NAMALWA (cell line): Measurements from ENCODE around the gene MED12L.
A peak's percentile ranks its signal among the peaks of the same experiment; 100 is the strongest.
"Not testable (repeated sequence)": the region's sequence is repeated elsewhere in the genome, so short reads cannot be mapped to it uniquely, and the experiment has no call there.

Experiments used
- DNase-seq: peaks from one replicate; pipeline ENCODE4 v3.0.0-alpha.2; 2015; ENCODE audit warnings: low spot score

Gene MED12L

DNA sequence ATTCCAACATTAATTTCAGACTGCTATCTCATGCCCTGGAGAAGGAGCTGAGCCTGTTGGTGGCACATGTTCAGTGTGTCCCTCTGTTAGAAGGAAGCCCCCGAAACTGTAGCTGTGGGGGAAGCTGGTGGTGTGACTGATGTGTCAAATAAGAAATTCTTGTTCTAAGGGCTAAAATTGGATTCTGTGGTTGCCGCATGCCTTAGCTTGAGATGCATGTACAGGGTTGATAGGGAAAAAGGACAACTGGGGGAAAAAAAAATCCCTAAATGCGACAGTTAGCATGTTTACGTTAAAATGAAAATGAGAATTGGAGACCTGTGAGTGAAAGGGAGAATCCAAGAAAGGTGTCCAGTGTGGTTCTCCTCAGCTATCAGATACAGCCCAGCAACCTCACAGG is 58.6 kb downstream of the MED12L start:
- no peak for DNase-seq

DNA sequence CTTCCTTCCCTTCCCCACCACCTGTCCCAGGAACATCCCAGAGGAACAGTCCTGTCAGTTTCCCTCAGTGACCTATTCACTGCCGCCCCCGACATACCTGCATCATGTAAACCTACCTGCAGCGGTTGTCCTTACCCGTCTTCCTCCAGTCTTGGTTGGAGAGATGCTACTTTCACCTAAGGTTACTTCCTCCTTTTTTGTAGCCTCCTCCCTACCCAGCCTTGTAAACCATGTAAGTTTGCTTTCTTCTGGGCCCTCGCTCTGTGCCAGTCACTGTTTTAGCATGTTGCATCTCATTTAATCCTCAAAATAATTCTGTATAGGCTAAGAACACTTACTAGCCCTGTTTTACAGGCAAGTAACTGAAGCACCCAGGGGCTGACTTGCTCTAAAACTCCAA is 59.3 kb downstream of the MED12L start:
- DNase-seq = no peak

DNA sequence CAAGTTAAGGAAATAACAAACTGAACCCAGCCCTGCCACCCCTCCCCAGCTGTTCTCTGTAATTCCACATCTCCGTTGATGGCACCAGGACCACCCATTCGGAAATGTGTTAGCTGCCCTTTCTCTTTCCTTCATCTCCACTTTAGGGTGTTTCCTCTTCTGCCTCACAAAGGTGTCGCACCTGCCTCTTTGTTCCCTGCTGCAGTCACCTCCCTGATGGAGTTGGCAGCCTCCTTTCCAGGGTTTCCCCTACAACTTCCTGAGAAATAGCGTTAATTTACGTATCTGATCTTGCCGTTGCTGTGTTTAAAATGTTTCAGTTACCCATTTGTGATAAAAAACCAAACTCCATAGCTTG is 60.2 kb downstream of the MED12L start:
- no peak for DNase-seq

DNA sequence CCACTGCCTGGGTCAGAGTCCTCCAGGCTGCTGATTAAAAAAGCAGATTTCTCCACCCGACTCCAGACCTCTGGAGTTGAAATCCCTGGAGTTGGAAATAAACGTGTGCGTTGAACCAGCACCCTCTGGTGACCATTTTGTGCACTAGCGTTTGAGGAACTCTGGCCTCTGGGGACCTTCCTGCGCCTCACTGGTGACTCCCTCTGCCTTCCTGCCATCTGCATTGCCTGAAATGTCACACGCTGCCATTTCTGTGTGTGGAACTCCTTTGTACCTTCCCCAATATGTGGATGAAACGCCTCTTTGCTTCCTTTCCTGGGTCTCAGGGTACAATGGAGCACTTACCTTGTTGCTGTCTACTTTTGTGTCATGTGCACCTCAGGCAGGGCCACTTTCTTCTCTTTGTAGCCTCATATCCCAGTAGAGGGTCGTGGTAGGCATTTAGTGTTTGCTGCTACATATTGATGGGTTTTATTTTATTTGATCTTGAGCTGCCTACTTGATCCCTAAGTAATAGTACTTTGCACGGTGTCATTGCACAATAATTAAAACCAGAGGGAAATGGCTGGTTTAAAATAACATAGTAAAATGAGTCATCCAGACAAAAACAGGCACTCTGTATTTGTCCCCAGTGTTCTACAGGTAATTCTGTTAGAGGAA is 60.7 kb downstream of the MED12L start:
- DNase-seq = peak; percentile 84

DNA sequence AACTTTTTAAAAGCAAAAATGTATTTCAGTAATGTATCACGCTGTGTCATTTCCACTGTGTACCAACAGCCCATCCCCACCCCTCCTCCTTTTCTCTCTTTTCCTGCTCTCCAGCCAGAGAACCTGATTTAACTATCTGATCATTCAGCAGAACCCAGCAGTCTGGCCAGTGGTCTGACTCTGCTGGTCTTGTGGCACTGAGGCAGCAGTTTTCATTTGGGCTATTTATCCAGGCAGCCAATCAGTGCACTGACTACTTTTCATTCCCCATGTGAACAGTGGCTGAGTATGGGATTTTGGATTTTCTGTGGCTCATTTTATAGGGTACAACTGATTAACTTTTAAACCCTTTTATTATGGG is 61.2 kb downstream of the MED12L start:
- DNase-seq = no peak

DNA sequence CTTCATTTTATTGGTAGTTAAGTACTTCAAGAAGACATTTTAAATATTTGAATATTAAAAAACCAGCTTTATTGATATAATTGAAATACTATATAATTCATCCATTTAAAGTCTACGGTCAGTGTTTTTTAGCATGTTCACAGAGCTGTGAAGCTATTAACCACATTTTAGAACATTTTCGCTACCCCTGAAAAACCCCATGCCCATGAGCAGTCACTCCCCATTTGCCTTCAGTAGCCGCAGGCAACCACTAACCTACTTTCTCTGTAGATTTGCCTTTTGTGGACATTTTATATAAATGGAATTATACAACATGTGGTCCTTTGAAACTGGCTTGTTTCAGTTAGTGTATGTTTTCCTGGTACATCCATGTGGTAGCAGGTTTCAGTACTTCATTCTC is 61.8 kb downstream of the MED12L start:
- no peak for DNase-seq

DNA sequence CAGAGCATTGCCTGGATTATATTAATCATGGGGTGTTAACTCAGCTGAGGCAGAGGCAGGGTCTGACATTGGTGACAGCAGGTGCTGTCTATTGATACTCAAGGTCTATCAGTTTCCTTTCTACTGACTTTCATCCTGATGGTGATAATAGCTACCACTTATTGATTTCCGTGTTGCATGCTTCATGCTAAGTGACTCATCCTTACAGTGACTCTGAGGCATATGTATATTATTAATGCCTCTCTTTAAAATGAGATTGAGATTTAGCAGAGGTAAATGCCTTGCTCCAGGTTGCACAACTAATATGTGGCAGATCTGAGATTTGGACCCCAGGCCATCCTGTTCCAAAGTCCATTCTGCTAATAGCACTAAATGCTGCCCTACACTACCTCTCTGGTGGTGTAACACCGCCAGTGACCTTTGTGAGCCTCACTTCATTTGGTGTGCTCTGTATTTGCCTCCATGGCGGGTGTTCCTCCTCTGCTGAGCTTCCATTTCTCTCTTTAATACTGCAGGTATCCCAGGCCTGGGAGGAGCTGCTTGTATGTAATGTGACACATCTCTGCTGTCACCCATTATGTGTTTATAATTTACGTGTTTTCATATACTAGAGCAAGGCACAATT is 67.1 kb downstream of the MED12L start:
- DNase-seq = no peak

DNA sequence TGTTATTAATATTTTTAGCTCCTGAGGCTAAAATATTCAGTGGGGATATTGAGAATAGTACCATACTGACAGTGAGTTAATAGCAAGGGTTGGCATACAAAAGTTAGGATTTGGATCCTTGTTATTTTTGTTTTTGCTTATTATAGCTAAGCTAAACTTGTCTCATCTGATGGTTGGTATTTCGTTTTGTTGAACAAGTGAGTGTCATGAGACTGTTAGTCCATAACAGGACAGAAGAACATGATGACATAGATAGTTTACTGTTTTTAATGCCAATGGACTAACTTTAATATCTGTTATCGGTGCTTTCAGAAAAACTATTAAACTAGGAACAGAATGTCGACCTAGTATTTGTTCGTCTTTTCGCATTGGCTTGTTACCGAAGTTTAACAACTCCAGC is 69.1 kb downstream of the MED12L start:
- DNase-seq = no peak

DNA sequence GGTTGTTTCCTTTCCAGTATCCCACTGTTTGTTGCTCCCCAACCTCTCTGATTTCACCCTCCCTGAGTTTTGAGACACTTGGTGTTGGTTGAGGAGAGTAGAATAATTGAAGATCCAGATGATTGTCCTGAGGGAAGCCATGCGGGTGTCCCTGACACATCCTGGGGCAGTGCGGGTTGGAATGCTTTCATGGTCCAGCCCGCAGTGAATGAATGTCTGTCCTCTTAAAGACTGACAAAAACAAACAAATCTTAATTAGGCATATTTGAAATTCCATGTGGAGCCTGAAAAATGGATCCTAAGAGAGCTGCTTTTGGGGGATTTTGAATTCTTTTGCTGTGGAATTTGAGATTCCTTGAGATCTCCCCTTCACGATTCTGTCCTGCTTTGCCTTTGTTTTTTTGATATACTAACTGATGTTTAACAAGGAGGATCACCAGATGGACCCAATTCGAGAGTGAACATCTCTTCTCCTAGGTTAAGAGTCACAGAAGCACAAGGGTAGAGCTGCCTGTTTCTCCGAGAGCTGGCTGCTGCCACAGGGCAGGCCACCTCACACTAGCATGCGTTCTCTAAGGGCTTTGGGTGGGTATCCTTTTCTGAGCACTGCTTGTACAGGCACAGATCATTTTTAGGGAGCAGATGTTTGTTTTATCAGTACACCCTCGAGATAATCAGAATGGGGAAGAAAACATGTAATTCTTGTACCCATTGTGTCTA is 70.1 kb downstream of the MED12L start:
- no peak for DNase-seq

DNA sequence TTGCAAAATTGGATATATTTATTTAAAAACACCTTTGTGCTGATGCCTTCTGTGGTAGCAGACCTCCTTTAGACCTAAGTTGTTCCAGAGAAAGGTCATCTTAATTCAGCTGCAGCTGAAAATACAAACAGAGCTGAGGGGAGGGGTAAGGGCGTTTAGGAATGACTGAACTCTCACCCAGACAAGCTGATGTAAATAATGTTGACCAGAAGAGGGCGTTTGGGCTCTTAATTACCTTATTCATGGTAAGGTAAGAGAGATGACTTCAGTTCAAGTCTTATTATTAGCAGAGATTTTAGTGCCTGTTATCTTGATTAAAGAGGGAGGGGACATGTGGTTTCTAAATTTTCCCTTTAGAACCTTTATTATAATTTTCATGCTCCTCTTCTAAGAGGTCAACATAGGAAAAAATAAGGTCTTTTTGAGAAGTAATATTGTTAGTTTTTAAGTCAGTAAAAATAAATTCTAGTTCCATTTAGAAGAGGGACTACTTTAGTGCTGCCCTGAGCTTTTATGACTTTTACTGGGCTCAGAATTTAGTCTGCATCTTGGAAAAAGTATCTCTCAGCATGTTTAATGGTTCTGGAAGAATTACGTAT is 71.3 kb downstream of the MED12L start:
- DNase-seq = peak; percentile 86

DNA sequence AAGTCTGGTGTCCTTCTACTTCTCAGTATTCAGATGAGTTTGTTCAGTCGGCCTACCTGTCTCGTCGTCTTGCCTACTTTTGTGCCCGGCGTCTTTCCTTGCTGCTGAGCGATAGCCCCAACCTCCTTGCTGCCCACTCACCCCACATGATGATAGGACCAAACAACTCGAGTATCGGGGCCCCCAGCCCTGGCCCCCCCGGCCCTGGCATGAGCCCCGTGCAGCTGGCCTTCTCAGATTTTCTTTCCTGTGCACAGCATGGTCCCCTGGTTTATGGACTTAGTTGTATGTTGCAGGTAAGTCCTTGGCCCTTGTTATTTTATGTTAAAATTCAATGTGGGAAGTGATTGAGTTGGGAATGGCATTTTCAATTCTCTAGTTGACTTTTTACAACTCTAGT is 74.3 kb downstream of the MED12L start:
- no peak for DNase-seq

DNA sequence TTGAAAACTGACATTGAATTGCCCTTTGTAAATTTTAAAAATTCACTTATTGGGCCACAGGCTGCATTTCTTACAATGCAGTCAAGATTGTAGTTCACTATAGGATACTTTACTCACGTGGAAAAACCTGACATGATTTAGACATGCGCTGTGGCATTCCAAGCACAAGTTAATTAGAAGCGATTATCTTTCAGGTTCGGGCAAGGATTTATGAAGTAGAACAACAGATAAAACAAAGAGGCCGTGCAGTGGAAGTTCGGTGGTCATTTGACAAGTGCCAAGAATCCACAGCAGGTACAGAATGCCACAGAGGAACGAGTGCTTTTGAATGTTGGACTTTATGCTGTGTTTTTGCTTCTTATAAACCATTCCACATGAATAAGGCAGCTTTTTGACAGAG is 79.8 kb downstream of the MED12L start:
- no peak for DNase-seq

DNA sequence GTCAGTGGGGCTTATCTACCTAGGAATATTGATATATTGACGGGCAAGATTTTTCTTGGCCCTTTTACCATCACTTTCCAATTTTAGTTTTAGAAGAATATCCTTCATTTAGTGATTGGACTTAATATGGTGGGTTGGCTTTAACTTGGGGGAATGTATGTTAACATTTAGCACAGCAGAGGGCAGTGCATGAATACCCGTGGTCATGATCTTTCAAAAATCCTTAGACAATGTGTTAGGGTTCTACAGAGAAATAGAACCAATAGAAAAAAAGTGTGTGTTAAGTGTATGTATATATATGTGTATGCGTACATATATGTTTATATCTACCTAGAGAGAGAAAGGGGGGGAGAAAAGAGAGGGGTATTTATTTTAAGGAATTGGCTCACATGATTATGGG is 80.7 kb downstream of the MED12L start:
- DNase-seq = peak; percentile 20

DNA sequence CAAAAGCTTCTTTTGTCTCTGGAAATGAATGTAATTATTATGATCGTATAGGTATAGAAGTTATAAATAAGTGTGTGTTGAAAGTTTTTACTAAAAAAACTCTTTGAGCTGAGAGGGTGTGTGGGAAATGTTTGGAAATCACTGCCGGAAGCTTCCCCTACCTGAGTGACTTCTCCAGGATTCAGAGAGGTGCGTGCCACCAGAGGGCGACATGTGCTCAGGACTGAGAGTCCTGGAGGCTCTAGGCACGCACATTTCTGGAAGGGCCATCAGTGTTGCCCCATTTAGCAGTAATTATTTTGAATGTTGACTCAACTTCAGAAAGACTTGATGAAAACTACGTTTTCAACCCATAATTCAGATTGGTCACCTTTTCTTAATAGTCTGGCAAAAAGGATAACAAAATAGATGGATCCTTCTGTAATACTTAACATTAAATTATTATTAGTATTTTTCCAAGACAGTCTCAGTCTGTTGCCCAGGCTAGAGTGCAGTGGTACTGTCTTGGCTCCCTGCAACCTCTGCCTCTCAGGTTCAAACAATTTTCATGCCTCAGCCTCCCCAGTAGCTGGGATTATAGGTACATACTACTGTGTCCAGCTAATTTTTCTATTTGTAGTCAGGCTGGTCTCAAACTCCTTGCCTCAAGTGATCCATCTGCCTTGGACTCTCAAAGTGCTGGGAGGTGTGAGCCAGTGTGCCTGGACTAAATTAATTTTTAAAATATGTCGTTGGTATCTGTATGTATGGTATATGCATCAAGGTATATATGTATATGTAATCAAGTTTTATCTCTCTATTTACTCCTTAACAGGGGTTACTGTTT is 83.0 kb downstream of the MED12L start:
- DNase-seq = peak; percentile 66

DNA sequence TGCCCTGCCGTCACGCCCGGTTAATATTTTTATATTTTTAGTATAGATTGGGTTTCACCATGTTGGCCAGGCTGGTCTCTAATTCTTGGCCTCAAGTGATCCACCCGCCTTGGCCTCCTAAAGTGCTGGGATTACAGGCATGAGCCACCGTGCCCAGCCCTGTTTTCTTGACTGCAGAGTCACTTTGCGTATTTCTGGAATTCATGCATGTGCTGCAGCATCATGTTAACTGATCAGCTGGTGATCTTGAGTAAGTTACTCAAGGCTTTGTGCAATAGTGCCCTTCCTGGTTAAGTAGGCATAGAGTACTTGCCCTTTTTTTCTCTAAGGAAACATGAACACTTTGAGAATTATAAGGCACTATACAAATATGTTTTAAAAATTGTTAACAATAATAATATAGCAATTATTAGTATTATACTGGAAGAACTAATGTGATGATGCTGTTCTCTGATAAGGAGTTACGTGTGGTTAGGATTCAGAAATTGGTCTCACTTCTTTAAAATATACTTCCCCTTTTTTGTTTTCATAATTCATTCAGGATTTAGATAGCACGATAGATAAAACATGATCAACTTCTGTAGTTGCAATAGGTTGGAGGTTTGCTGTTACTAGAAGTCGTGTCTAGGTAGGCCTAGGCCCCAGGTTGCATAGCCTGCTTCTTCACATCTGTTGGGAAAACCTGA is 83.9 kb downstream of the MED12L start:
- peak; percentile 30 for DNase-seq

DNA sequence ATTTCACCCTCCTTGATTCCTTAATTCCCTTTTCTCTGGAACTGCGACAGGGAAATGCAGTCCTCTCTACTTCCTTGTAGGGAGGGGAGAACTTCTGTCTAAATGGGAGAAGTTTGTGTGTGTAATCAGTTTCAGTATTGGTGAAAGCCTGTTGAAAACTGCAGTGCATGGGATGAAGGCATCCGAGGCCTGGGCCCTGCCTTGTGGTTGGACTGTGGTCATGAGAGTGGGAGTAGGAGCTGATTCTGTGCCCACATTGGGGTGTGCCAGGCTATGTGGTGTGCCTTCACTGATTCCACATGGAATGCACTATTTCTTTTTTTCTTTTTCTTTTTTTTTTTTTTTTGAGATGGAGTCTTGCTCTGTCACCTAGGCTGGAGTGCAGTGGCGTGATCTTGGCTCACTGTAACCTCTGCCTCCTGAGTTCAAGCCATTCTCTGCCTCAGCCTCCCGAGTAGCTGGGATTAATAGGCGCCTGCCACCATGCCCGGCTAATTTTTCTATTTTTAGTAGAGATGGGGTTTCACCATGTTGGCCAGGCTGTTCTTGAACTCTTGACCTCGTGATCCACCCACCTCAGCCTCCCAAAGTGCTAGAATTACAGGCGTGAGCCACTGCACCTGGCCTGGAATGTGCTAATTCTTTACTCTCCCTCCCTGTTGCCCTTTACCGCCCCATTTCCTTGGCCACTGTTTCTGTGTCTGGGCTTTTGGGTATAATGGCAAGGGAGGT is 84.7 kb downstream of the MED12L start:
- not testable (repeated sequence) for DNase-seq

DNA sequence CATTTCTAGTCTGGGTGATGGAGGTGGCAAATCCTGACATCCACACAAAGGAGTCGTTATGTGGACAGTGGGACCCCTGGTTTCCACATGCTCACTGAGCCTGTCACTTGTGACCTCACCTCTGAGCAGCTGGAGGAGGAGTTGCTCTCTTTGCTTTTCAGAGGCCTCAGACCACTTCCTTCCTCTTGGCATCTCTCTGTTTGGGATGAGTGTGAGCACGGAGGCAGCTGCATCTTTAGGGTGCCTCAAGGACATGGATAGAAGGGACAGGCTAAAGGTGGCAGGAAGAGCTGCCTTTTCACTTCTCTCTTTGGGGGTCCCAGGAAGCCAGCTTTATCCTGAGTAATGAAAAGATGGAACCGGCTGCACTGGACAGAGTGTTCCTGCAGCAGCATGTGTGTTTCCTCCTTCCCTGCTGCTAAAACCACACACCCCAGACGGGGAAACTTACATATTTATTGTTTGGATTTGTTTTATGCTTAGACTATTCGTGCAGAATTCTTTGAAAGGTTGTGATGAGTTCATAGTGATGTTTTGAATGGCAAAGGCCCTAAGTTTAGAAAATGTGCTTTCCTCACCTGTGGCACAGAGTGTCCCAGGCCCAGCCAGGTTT is 85.8 kb downstream of the MED12L start:
- DNase-seq = peak; percentile 25

DNA sequence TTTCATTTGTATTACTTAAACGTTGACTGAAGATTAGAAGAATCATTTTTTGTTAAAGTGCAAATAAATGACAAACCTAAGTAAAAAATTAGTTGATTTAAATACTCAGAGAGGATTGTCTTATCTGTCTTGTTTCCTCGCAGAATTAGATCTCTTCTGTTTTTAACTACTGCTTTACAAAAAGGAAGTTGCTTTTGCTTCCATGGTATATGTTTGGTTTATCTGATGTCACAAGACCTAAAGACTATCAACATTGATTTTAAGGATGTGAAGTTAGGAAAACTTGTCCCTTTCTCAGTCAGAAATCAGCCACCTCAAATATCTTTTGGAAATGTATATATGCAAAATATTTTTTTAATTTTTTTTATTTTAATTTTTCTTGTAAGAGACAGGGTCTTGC is 88.9 kb downstream of the MED12L start:
- no peak for DNase-seq

DNA sequence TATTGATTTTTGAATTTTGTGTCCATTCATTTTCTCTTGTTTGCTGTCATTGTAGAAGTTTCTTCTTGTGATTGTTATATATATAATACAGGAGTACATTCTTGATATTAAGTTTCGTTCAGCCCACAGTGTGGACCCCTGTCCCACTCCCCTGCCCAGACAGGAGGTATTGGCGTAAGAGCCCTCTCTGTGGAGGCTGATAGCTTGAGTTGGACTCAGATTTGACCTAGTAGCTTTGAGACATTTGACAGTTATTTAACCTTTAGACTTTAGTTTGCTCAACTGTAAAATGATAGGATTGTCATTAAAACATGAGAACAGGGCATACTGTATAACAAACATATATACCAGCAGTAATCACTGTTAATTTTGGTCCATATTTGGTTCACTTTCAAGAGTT is 90.5 kb downstream of the MED12L start:
- no peak for DNase-seq

DNA sequence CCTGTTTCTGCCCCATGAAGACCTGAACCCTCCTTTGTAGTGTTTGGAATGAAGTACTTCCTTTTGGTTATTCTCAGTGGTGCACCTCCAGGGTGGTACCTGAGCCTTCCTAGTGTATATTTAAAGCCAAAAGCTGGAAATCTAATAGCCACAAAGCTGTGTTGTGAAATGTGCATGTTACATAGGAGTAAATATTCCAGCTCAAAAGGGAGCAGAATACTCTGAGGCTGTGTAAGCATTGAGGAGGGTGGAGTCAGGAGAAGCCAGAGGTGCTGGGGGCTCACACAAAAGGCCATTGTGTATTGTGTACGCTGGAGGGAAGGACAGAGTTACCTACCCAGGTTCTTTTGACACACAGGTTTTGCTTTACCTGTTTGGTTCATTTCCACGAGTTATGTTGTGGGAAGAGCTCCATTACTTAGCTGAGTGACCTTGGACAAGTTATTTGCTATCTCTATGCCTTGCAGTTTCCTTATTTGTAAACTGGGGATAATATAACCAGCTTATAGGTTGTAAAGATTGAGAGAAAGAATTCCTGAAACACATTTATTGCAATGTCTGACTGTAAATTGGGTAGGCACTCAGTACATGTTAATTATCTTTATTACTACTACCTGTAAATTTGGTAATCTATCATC is 92.9 kb downstream of the MED12L start:
- DNase-seq = no peak
